Lower leg skin (tissue), 3 donors: ENCODE results near the gene MAN1A1.

ENCODE experiments used
- CTCF ChIP-seq, 3 donors: fragments of 450-650 bp; IDR thresholded peaks; one replicate each; pipeline ENCODE4 v1.5.1; 2016; ENCODE audit warnings: antibody characterized with exemption in 3 of 3, mild to moderate bottlenecking in 3 of 3, moderate library complexity in 2 of 3
- POLR2A ChIP-seq, 2 donors: fragments of 450-650 bp; IDR thresholded peaks; one replicate each; pipeline ENCODE4 v1.6.1; 2016 to 2017; ENCODE audit warnings: antibody characterized with exemption in 2 of 2, mild to moderate bottlenecking in 1 of 2, moderate library complexity in 1 of 2

DNA sequence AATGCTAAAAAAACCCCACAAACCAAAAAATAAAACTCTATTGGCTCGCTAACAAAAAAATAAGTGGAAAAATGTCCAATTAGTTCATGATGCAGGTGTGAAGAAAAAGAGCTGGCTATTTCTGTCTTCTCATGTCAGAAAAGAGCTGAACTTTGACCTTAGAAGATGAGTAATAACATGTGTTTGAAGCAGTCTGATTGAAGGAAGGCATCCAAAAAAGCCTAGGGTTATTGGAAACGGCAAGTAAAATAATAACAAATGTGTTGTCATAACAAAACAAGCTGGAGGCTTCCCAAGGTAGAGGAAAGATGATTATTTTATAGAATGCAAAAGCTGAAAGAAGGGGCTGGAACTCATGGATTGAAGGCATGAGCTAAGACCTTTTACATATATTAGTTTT, 176.7 kb downstream of the MAN1A1 start:
- TF ChIP-seq POLR2A (IDR thresholded peaks at IDR 0.05) (no peak), CTCF (IDR thresholded peaks at IDR 0.05) (no peak)
